Stimulated activated CD8-positive, alpha-beta memory T cell treated with anti-CD3 and anti-CD28 coated beads, Interleukin-12 subunit alpha, Interleukin-12 subunit beta, amount 100 ng/mL, for 24 hours (primary cell): ENCODE measurements around the gene HOXD8.

Experiments used
- DNase-seq: peaks from one replicate; pipeline ENCODE4 v3.0.0-alpha.2; 2020; ENCODE audit errors: extremely low read depth

The HOXD8 gene

GRCh38 chr2:176115883-176116813 lies 13.4 kb upstream of the HOXD8 start, which contains the start of gene HOXD10:
TSS of gene HOXD10 (plus strand) at chr2:176116778. CDS start at chr2:176116834, 56 bp downstream.
- no peak for DNase-seq

DNA sequence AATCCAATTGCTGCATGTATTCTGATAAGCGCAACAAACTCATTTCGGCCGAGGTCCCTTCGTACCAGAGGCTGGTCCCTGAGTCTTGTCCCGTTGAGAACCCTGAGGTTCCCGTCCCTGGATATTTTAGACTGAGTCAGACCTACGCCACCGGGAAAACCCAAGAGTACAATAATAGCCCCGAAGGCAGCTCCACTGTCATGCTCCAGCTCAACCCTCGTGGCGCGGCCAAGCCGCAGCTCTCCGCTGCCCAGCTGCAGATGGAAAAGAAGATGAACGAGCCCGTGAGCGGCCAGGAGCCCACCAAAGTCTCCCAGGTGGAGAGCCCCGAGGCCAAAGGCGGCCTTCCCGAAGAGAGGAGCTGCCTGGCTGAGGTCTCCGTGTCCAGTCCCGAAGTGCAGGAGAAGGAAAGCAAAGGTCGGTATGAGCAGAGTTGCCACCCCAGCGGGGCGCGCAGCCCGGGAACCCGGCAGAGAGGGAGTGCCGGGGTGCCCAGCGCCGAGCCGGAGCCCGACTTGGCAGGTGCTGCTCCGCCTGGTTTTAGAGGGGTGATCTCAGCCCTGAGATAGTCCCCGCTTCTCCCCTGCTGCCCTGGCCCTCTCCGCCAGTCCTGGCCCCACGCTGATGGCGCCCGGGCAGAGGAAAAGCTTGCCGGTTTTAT lies 12.2 kb upstream of the HOXD8 start:
- DNase-seq: no peak

- no peak for DNase-seq
Measured at GRCh38 chr2:176117823-176118371, 11.6 kb upstream of the HOXD8 start.

DNA sequence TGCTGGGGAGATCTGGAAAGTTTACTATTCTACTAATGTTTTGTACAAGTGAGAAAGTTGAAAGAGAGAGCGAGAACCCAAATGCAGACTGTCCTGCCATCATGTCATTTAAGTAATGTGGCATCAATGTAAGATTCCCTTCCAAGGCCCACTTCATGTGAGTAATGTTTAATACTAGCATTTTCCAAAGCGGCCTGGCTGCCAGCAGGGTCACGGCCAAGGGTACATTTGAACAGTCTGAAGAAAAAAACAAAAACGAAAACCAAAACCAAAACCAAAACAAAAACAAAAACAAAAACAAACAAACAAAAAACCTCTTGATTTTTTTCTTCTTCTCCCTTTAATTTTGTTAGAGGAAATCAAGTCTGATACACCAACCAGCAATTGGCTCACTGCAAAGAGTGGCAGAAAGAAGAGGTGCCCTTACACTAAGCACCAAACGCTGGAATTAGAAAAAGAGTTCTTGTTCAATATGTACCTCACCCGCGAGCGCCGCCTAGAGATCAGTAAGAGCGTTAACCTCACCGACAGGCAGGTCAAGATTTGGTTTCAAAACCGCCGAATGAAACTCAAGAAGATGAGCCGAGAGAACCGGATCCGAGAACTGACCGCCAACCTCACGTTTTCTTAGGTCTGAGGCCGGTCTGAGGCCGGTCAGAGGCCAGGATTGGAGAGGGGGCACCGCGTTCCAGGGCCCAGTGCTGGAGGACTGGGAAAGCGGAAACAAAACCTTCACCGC lies 10.7 kb upstream of the HOXD8 start:
- no peak for DNase-seq

GRCh38 chr2:176120364-176121189 lies 8.9 kb upstream of the HOXD8 start:
- no peak for DNase-seq

DNA sequence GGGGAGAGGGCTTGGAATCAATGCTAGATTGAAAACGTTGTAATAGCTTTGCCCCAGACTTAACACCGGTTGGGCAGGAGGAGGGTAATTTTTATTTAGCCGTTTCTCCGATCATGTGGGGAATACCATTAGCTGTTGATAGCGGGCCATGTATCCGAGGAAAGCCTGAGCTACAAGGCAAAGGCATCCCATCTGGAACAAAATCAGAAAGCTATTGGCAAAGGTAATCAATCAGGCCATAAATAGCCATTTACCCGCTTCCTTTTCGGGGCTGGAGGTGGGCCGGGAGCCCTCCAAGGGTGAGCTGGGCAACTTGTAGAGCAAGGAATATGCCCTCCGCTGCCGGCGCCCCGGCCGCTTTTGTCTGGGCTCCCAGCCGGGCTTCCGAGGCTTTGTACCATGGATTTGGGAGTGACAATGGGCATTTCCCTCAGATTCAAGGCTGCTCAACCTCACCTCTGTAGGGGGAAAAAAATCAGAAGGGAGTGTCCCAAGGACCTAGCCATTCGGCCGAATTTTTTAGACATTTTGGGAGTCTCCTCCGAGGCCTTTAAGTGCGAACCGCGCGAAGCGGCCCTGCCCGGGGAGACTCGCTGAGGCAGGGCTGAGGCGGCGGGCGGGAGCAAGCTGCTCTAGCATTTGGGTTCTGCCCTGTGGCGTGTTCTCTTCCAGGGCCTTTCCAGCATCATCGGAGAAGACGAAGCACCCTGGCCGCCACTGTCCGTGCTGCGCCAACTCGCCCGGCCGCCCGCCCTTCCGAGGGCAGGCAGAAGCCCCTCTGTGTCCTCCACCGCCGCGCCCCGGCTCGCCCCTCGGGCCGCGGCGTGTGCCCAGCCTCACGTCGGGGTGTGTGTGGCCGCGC lies 8.1 kb upstream of the HOXD8 start:
- DNase-seq: no peak

DNA sequence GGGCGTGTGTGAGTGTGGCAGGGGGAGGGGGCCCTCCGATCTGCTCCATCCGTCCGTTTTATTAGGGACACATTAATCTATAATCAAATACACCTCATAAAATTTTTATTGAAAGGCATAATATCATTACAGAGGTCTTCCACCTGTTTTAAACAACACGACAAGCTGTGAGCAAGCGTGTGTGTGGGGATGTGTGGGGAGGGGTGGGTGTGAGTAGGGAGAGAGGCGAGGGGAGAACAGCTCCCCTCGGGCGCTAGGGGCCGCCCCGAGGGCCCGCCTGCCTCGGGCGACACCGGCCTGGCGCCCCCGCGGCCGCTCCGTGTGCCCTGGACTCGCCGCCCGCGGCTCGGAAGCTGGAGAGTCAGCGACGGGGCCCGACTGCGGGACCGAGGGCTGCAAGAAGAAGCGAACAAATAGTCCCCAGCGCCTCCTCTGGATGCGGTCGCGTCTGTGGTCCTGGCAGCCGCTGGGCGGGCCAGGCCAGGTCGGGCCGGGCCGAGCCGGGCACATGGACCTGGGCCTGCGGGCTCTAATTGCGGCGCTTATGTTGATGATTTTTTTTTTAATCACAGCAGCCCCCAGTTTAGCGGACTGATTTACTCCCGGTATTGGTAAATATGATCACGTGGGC lies 7.3 kb upstream of the HOXD8 start:
- no peak for DNase-seq

DNA sequence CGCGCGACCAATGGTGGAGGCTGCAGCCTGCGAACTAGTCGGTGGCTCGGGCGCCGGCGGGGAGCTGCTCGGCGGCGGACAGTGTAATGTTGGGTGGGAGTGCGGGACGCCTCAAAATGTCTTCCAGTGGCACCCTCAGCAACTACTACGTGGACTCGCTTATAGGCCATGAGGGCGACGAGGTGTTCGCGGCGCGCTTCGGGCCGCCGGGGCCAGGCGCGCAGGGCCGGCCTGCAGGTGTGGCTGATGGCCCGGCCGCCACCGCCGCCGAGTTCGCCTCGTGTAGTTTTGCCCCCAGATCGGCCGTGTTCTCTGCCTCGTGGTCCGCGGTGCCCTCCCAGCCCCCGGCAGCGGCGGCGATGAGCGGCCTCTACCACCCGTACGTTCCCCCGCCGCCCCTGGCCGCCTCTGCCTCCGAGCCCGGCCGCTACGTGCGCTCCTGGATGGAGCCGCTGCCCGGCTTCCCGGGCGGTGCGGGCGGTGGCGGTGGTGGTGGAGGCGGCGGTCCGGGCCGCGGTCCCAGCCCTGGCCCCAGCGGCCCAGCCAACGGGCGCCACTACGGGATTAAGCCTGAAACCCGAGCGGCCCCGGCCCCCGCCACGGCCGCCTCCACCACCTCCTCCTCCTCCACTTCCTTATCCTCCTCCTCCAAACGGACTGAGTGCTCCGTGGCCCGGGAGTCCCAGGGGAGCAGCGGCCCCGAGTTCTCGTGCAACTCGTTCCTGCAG lies 6.7 kb upstream of the HOXD8 start, which contains the start of gene HOXD9:
Gene HOXD9, plus strand, starts transcription at position 37 of the 728 bp plus-strand sequence. Its CDS starts 50 bp downstream, at position 87.
- DNase-seq: no peak

- no peak for DNase-seq
Measured at GRCh38 chr2:176123411-176124109, 5.9 kb upstream of the HOXD8 start.

DNA sequence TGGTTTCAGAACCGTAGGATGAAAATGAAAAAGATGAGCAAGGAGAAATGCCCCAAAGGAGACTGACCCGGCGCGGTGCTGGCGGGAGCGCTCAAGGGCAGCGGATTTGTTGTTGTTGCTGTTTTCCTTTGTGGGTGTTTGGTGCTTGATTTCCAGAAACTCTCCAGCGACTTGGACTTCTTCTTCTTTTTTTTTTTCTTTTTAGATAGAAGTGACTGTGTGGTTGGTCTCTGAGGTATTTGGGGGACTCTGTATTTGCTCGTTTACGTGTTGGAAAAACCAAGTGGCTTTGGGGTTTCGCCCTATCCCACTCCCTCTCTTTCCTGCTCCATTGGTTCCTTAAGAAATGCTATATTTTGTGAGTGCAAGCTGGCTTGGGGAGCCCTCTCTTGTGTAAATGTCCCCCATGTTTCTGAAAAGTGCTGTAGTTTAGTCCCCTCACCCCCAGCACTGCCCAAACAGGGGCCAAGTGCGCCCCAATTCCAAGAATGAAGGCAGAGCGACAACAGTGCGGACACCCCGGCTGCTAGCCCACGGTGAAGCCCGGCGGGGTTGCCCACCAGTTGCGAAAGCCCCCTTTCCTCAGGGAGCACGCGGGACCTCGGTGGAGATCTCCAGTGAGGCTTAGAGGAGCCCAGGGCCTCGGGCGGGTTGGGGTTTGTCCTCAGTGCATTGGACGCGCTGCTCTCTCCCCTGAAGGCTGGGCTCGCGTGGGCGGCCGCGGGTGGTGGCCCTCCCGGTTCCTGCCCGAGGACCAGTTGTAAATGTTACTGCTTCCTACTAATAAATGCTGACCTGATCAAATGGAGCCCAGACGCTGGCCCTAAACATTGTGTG lies 5.2 kb upstream of the HOXD8 start:
- no peak for DNase-seq

GRCh38 chr2:176124947-176125771 lies 4.3 kb upstream of the HOXD8 start:
- no peak for DNase-seq

DNA sequence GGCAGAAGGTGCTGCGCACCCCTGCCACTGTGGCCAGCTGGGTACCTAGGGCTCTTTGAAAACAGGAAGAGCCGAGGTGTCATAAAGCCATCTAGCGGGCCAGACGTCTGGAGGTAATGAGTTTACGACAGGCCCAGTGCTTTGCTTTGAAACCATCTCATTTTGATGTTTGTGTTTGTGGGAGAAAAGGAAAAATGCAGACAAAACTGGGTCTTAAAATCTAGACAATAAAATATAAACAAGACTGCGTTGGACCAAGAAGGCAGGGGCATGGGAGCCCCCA lies 3.8 kb upstream of the HOXD8 start:
- DNase-seq: no peak

- no peak for DNase-seq
Measured at GRCh38 chr2:176126929-176127773, 2.4 kb upstream of the HOXD8 start.

GRCh38 chr2:176127774-176128072 lies 1.8 kb upstream of the HOXD8 start:
- DNase-seq: no peak

DNA sequence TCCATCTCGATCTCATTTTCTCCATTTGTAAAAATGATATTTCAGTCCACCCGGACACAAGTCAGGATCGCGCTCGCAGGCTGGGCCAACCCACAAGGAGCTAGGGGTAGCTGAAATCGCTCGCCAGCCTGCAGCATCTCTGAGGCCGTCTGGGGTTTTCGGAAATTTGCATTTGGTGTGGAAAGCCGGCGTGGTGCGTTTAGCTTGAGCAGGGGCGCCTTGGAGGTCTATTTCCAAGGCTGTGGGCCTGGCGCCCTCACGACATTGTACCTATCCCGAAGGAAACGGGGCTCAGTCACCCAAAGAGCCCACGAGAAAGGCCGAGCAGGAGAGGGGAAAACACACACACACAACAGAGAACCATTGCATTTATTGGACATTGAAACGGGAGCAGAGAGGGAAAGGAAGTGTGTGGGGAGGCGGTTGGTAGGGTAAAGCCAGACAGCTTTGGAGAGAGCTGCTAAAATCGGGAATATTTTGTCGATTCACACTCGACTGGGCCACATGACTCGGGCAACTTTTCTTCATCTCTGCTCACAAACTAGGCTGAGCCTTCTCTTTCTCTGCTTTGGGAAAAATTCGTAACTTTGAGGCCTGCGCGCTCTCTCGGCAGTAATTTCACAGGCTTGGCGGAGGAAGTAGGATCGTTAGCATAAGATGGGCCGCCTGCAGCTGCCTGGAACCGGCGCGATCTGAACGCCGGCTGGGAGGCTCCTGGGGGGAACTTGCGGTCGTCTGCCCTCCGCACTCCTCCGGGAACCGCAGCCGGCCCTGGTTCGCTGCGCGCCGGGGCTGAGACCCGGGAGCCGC lies 1.1 kb upstream of the HOXD8 start:
- DNase-seq: no peak
